K562 (cell line): ENCODE measurements around the gene ATP8A1. TPM values are rescaled to one million over a fixed set of nuclear protein-coding genes. Genes with fewer than 3 reads are reported as not detected.

Experiments
- CBX2 ChIP-seq: fragments of 200-600 bp; sonication (generic); IDR thresholded peaks from one replicate; pipeline ENCODE4 v1.6.1; 2012; ENCODE audit warnings: mild to moderate bottlenecking, low read length, inconsistent platforms; ENCODE audit not compliant: insufficient read depth, poor library complexity, severe bottlenecking
- MAFG ChIP-seq: fragments of 450-650 bp; conservative IDR thresholded peaks from 2 replicates; pipeline ENCODE4 v1.6.1; 2016; ENCODE audit warnings: missing genetic modification characterization, missing compliant biosample characterization
- NFYB ChIP-seq: IDR thresholded peaks from 2 replicates; pipeline ENCODE4 v1.6.1; 2011; ENCODE audit warnings: mild to moderate bottlenecking, moderate library complexity; ENCODE audit not compliant: insufficient read length; ENCODE audit errors: extremely low read depth
- NONO ChIP-seq, 2 experiments: fragments of 200-400 bp in 1 of 2; fragments of 450-650 bp in 1 of 2; formaldehyde crosslinking in 1 of 2; IDR thresholded peaks; 2 replicates each; pipeline ENCODE4 v1.6.1; 2017; ENCODE audit warnings: low read depth in 2 of 2, mild to moderate bottlenecking in 2 of 2, moderate library complexity in 2 of 2, low read length in 1 of 2
- NR0B1 ChIP-seq: fragments of 450-650 bp; IDR thresholded peaks from one replicate; pipeline ENCODE4 v1.6.1; 2018; ENCODE audit warnings: mild to moderate bottlenecking, moderate library complexity; ENCODE audit not compliant: partially characterized antibody
- NR2C1 ChIP-seq, 2 experiments: fragments of 450-650 bp; IDR thresholded peaks; 2 replicates each; pipeline ENCODE4 v1.6.1; 2017; ENCODE audit warnings: mild to moderate bottlenecking in 2 of 2, antibody characterized with exemption in 1 of 2, inconsistent platforms in 1 of 2, missing compliant biosample characterization in 1 of 2, missing genetic modification characterization in 1 of 2
- PKNOX1 ChIP-seq: fragments of 450-650 bp; IDR thresholded peaks from 2 replicates; pipeline ENCODE4 v1.6.1; 2016
- SPI1 ChIP-seq: IDR thresholded peaks from 2 replicates; pipeline ENCODE4 v1.6.1; 2011; ENCODE audit warnings: low read depth, low read length, control low read depth, borderline replicate concordance
- ZKSCAN1 ChIP-seq: fragments of 150-350 bp; IDR thresholded peaks from 2 replicates; pipeline ENCODE4 v1.6.1; 2016; ENCODE audit warnings: low read depth, low read length
- ZNF184 ChIP-seq: sonication (generic); formaldehyde crosslinking; IDR thresholded peaks from 2 replicates; pipeline ENCODE4 v1.5.0; 2020; ENCODE audit warnings: missing genetic modification reagents
- ZNF263 ChIP-seq: sonication (generic); formaldehyde crosslinking; IDR thresholded peaks from 2 replicates; pipeline ENCODE4 v1.8.0; 2022; ENCODE audit warnings: mild to moderate bottlenecking, missing genetic modification reagents, borderline replicate concordance
- ZNF512 ChIP-seq: IDR thresholded peaks from 2 replicates; pipeline ENCODE4 v1.6.1; 2016; ENCODE audit warnings: missing genetic modification characterization, missing compliant biosample characterization
- ZNF57 ChIP-seq: fragments of 450-650 bp; formaldehyde crosslinking; IDR thresholded peaks from 2 replicates; pipeline ENCODE4 v1.4.0; 2020; ENCODE audit warnings: mild to moderate bottlenecking, moderate library complexity
- polyA plus RNA-seq, 8 experiments: library from polyadenylated mRNA; depleted of rRNA in 4 of 8; stranded (reverse) in 5 of 8; unstranded in 3 of 8; fragments of >200 nt; fragmentation: Nextera tagmentation in 2 of 8; fragmentation: Illumina TruSeq in 1 of 8; extraction: Ambion mirVana in 2 of 8; extraction: Trizol in 1 of 8; gene quantifications; 2 replicates each; pipeline versions ENCODE4 v1.2.1 to v1.2.3, GENCODE V29; 2011 to 2014; ENCODE audit warnings: inconsistent platforms in 1 of 8, missing spikeins in 1 of 8
- total RNA-seq, 7 experiments: library from RNA; depleted of rRNA in 6 of 7; stranded (reverse); fragments of >200 nt in 6 of 7; fragmentation: Illumina TruSeq in 2 of 7; extraction: Trizol in 2 of 7; gene quantifications; 2 replicates each; pipeline versions ENCODE4 v1.2.1 to v1.2.3, GENCODE V29; 2011 to 2021; ENCODE audit warnings: low replicate concordance in 1 of 7

Gene ATP8A1
- total and polyA plus RNA-seq, 9 of the 15 experiments (the other 6 are each of a cell fraction or from before 2014, with no cell fraction given) = 0.05 to 0.29 (median 0.07) TPM; not detected in 2

GRCh38 chr4:42543126-42543525, 113.8 kb downstream of the ATP8A1 start (continued):
- TF ChIP-seq MAFG (tag) (peak; percentile 88), PKNOX1 (no peak), ZKSCAN1 (no peak), NONO (IDR thresholded peaks at IDR 0.05; ENCODE audit: low read depth in 2 of 2, low read length in 1 of 2) (no peak), NR2C1 (IDR thresholded peaks at IDR 0.05) (no peak), NR2C1 (tag; IDR thresholded peaks at IDR 0.05) (no peak), ZNF184 (CRISPR knock-in tag) (no peak), NFYB (no peak), NR0B1 (no peak), ZNF57 (CRISPR knock-in tag) (no peak), ZNF512 (no peak), CBX2 (no peak), SPI1 (no peak), ZNF263 (CRISPR knock-in tag) (no peak)
